NCI-H2081 (cell line): ENCODE measurements around the gene ERVK3-1.

Experiments used
- DNase-seq, 2 experiments: peaks; one replicate each; lab custom pipeline; 2025; lab: John Stamatoyannopoulos, UW

ERVK3-1 gene

DNA sequence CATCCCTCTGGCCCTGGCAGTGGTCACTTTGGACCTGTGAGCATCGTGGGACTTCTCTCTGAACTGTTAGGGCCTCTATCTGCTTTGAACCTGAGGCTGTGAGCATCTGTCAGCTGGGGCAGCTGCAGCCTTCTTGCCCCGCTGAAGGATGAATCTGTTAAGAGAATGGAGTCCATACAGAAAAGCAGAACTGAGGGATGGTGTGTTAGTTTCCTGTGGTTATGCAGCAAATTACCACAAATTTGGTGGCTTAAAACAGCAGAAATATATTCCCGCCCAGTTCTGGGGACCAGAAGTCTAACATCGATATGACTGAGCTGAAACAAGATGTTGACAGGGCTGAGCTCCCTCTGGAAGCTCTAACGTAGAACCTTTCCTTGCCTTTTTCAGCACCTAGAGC is 59.0 kb downstream of the ERVK3-1 start:
- no peak for DNase-seq
